ENCODE results near the gene HOXD4.

The HOXD4 gene

DNA sequence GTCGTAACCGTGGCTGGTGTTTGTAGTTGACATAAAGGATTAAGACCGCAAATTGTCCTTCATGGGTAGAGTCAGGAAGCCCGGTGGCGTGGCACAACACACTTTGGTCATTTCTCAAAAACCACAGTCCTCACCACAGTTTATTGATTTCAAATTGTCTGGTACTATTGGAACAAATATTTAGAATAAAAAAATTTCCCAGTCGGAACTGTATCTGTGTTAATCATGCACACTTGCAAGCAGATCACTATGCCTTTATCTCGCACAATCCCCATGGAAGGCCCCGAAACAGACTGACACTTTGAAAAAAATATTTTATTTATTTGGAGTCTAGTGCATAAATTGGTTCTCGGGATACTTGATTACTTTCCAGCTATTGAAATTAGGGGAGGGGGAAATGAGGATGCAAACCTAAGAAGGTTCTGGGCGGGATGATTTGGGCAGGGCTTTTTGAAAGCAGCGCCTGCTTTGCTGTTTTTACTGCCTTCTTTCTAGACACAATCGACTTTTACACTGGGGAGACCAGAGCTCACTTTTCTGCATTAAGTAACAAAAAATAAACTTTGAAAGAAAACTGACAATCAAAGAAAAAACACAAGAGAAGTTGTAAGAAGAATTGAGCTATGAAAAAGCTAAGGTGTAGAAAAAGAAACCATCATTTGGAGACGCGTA, 21.7 kb downstream of the HOXD4 start:
- DNase-seq: no peak

GRCh38 chr2:176173567-176174381, 22.4 kb downstream of the HOXD4 start:
- no peak for DNase-seq

DNA sequence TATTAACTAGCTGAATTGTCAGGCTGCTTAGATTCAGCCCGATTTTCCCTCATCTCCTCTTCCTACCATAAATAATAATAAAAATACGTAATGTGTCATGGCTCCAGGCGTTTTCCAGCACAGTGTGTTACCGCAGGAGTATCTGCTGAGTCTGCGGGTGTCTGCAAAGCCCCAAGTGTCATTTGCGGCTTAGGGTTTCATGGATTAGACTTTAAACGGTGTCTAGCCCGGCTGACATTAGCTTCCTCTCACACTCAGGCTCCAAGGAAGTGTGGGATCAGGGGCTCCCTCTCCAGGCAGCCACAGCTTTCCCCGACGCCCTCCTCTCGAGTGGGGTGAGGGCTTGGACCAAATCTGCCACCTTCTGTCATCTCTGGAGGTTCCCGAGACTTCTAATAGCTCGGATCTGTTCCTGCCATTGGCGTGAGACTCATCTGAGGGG, 23.1 kb downstream of the HOXD4 start:
- DNase-seq: peak; percentile 14

DNA sequence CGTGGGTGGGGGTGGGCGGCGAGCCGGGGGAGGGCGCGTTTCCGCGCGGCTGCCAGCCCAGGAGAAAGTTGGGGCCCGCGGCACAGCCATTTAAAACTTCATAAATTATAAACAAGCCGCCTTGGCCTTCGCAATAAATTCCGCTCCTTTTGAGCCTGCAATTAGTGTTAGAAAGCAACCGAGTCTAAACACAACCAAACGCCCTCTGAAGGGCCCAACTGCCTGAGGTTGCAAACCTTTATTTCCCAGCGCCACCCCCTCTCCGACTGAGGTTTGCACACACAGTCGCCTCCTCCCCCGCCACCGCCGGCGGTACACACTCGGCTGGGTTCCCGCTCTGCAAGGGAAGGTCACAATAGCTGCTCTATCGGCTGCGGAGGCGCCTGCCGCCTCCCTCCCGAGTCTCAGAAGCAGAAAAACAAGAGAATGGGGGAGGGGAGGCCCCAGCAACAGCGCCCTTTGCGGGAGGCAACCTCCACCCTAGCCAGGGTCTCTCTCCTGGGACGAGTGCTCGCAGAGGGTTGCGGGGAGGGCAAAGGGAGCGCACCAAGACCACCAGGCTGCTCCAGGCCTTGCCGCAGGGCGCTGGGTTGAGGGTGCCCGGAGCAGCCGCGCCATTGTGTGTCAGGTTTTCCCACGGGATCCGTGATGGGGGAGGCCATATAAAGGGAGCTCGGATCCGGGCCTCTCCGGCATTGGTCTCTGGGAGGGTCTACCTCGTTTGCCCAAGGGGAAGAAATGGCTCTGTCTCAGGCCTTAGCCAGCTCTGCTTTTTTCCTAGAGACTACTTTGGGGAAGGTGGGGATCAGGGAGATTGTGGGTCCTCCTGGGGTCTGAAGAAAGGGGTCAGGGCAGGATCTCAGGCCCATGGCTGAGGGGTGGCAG, 23.7 kb downstream of the HOXD4 start:
- DNase-seq: no peak

DNA sequence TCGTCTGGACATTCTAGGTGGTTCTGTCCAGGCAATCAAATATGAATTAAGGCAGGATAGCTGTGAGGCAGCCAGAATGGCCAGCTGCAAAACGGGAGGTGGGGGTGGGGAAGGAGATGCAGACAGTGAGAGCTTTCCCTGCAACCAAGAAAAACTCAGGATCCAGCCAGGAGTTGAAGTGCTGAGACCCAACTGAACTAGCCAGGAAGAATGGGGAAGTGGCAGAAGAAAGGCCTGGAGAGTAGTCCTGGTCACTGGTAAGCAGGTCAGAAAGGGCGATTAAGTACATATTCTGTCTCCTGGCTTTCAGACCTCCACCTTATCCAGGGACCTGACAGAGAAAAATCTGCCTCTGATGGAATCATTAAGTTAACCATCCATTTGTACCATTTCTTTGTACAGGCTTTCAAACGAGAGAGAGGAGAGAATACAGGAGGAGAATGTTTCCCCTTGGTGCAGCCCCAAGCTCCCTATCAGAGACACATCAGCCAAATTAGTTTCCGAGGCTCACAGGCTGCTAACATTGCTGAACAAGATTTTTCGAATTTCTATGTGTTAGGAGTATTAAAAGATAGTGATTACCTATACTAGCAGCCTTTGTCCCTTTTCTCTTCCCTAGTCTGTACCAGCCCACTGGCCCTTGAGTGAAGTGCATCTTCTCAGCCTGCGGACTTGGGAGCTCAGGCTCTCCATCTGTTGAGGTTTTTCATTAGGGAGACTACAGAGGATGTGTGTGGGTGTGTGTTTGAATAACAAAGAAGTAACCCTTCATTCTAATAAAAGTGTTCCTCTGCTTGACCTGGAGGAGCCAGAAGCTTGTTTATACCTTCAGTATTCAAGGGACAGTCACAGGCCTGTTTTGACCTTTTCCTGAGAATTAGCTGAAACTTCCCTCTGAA, 24.6 kb downstream of the HOXD4 start:
- peak; percentile 43 for DNase-seq

- no peak for DNase-seq
Observed at GRCh38 chr2:176177580-176178037, 26.3 kb downstream of the HOXD4 start.

DNA sequence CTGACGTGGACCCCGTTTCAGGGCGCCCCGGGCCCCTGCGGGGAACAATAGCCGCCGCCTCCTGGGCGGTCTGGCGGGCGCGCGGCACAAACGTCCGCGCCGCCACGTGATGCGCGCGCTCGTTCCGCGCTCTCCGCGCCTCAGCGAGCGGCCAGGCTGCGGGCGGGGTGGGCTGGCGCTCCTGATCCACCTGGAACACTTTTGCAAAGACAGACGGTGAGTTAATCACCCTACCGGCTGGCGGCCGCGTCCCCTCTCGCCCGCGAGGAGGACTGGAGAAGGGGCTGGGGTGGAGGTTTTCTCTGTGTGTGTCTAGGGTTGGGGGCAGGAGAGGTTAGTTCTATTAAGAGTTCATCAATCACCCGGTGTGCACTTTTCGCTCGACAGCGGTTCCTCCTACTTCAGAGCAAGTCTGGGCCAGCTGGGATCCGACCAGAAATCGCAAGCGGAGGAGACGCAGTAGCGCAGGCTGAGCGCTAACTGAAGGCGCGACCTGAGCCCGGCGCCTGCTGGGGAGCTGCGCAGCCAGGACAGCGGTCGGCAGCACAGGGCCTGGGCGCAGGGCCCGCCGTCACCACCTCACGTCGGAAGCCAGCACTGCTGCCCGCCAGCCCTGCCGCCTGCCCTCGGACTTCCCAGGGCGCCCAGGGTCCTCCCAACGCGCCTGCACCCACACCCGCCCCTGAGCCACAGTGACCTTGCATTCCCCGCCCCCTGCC, 26.8 kb downstream of the HOXD4 start:
- DNase-seq: peak; percentile 81

- DNase-seq: no peak
Observed at GRCh38 chr2:176178757-176179295, 27.5 kb downstream of the HOXD4 start.

DNA sequence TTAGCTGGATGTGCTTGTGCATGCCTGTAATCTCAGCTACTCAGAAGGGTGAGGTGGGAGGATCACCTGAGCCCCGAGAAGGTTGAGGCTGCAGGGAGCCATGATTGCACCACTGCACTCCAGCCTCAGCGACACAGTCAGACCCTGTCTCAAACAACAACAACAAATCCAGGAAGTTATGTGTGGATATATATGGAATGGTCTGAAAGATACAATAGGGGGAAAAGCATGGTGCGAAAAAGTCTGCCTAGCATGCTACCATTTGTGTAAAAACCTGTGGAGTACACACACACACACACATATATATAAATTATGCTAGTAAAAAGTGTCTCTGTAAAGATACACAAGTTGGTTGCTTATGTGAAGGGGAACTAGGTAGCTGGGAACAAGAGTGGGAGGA, 30.2 kb downstream of the HOXD4 start:
- DNase-seq: no peak

DNA sequence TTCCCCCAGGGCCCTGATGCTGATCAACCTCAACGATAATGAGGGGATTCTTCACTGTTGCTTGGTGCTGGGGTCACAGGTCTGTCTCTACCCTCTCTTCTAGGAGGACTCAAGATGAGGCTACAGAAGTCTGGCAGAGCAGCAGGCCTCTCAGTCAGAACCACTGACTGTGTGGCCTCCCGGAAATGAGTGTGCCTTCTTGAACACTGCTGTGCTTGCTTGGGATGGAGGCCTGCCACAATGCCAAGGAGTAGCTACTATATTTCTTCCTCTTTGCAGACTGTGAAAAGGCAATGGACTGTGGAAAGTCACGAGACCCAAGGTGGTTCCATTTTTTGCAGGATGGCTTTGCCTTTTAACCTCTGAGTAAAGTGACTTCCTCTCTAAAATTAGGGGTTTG, 31.3 kb downstream of the HOXD4 start:
- DNase-seq: no peak

- DNase-seq: no peak
Observed at GRCh38 chr2:176184749-176185148, 33.4 kb downstream of the HOXD4 start.

- no peak for DNase-seq
Observed at GRCh38 chr2:176186024-176186423, 34.7 kb downstream of the HOXD4 start.

DNA sequence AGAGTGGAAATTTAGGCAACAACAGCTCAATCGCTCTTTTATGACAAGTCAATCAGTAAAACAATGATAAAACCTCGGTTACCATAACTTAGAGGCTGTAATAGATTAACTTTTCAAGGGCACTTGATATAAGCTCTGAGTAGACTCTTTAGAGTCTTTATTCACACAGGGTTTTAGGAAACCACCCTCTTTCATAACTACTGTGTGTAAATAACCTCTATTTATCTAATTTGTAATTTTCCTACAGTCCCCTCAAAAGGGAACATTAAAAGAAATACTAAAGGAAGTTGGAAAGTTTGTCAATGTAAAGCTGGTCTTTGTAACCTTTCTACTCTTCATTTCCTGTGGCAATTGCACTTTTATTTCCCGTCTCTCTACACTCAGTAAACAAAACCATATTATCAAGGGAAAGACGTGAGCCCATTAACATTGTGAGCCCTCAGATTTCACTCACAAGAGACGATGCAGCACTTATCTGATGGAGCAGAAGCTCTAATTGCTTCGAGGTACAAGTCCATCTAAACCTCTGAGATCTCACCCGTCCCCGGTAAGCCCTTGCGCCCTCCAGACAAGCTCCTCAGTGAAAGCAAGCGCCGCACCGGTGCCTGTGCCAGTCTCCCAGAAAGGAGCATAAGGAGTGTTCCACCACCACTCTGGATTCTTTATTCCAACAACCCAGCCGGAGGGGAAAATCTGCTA, 36.0 kb downstream of the HOXD4 start:
- no peak for DNase-seq

DNA sequence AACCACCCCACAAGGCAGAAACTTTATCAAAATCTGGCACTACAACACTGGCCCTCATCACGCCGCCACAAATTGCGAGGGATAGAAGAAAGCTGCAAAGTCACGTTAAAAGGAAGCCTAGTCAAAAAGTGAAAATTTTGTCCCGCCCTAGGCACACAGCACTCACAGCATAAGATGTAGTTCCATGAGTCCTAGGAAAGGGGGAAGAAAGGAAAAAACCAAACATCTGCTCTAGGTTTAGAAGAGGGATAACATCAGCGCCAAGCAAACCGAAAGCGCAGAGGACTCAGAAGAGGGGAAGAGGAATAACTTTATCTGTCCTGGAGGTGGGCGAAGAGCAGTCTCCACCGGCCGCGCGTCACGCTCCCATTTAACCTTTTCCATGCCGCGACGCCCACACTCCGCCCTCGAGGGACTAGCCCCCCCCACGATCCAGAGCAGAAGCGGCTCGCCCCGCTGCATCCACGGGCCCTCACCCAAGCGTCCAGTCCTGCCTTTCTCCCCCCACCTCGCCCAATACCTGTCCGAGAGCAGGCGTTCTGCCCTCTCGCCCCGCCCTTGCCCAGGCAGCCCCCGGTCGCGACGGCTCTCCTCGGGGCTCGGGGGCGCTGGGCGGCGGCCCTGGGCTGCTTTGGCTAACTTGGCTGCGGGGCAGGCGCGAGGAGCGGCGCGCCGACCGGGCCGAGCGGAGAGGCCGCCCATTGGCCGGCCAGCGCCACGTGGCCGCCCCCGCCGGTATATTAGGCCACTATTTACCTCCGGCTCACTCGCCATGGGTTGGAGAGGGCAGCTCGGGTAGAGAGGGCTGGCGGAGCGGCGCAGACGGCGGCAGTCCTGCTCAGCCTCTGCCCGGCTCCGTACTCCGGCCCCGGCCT, 36.8 kb downstream of the HOXD4 start, which contains the start of gene HOXD1:
Gene HOXD1 (plus strand): TSS at position 770 of the 875 bp plus-strand sequence. CDS start 134 bp downstream, outside the sequence.
- peak; percentile 48 for DNase-seq

GRCh38 chr2:176188774-176189680, 37.7 kb downstream of the HOXD4 start:
- DNase-seq: no peak

- no peak for DNase-seq
Observed at GRCh38 chr2:176189681-176190641, 38.6 kb downstream of the HOXD4 start.

DNA sequence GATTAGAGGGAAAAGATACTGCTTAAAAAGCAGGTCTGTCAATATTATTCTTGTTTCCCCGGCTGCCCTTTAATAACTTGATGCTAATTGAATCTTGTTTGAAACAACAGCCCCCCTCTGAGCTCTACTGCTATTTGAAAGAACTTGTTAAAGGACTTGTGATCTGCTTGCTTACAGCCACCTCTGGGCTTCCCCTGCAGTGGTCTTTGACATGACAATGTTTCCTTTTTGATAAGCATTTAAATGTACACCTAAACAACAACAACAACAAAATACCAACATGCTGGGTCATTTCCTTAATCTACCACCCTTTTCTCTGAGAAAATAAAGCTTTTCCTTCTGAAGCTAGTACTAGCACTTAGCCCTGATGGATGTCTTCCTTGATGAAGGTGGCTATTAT, 41.0 kb downstream of the HOXD4 start:
- DNase-seq: no peak

Data from DMS 273 treated with DMSO at 0.1 percent for 48 hours (cell line).